Epithelial cell of proximal tubule (primary cell): Measurements from ENCODE around the gene GCK. TPM values are rescaled to one million over a fixed set of nuclear protein-coding genes. Genes with fewer than 3 reads are reported as not detected.

Experiments used
- DNase-seq: peaks from one replicate; pipeline ENCODE4 v3.0.0-alpha.2; 2011; ENCODE audit warnings: low read depth
- H3K4me3 ChIP-seq: 2 replicates; pipeline ENCODE4 v1.5.1; 2011; ENCODE audit warnings: low read depth, mild to moderate bottlenecking, low read length
- total RNA-seq: library from RNA; depleted of rRNA; stranded (reverse); fragments of >200 nt; gene quantifications from 2 replicates; pipeline ENCODE4 v1.2.3, GENCODE V29; 2015
- TF ChIP-seq, protein P1 (sequence below): conservative IDR thresholded peaks from 2 replicates; pipeline ENCODE4 v1.5.1; 2012; ENCODE audit warnings: low read depth, mild to moderate bottlenecking, low read length

The GCK gene
- total RNA-seq, 1 donor from 2014 or later: 1.0 TPM

DNA sequence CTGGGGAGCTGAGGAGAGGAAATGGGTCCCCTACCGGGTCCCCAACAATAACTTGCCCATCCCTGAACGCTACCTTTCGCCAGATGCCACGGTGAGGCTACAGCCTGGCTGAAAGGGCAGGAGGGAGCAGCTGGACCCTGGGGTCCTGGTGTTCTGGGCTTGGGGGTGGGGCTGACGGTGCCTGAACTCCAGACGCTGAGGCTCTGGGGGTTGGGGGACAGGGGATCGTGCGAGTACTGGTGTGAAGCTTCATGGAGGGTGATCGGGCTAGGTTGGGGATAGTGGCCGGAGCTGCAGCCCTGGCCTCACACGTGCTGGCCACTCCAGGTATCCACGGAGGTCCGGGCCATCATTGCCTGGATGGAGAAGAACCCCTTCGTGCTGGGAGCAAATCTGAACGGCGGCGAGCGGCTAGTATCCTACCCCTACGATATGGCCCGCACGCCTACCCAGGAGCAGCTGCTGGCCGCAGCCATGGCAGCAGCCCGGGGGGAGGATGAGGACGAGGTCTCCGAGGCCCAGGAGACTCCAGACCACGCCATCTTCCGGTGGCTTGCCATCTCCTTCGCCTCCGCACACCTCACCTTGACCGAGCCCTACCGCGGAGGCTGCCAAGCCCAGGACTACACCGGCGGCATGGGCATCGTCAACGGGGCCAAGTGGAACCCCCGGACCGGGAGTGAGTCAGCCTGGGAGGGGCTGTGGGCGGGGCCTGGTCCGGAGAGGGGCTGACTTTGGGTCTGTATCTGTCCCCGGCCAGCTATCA lies 76.8 kb downstream of the GCK start:
- no peak overlapping the region for H3K4me3 ChIP-seq
- DNase-seq: no peak
- TF ChIP-seq, protein P1, sequence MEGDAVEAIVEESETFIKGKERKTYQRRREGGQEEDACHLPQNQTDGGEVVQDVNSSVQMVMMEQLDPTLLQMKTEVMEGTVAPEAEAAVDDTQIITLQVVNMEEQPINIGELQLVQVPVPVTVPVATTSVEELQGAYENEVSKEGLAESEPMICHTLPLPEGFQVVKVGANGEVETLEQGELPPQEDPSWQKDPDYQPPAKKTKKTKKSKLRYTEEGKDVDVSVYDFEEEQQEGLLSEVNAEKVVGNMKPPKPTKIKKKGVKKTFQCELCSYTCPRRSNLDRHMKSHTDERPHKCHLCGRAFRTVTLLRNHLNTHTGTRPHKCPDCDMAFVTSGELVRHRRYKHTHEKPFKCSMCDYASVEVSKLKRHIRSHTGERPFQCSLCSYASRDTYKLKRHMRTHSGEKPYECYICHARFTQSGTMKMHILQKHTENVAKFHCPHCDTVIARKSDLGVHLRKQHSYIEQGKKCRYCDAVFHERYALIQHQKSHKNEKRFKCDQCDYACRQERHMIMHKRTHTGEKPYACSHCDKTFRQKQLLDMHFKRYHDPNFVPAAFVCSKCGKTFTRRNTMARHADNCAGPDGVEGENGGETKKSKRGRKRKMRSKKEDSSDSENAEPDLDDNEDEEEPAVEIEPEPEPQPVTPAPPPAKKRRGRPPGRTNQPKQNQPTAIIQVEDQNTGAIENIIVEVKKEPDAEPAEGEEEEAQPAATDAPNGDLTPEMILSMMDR: no peak

DNA sequence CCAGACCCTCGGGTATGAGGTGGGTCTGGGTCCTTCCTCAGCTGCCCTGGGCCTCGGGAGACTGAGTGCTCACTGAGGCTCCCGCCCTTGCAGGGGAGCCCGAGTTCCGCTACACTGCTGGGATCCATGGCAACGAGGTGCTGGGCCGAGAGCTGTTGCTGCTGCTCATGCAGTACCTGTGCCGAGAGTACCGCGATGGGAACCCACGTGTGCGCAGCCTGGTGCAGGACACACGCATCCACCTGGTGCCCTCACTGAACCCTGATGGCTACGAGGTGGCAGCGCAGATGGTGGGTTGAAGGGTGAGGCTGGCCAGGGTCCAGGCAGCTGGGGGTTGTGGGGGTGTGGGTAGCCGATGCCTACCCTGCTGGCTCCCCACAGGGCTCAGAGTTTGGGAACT lies 77.5 kb downstream of the GCK start:
- no peak for DNase-seq
- TF ChIP-seq, protein P1: no peak
- H3K4me3 ChIP-seq: no peak overlapping the region

DNA sequence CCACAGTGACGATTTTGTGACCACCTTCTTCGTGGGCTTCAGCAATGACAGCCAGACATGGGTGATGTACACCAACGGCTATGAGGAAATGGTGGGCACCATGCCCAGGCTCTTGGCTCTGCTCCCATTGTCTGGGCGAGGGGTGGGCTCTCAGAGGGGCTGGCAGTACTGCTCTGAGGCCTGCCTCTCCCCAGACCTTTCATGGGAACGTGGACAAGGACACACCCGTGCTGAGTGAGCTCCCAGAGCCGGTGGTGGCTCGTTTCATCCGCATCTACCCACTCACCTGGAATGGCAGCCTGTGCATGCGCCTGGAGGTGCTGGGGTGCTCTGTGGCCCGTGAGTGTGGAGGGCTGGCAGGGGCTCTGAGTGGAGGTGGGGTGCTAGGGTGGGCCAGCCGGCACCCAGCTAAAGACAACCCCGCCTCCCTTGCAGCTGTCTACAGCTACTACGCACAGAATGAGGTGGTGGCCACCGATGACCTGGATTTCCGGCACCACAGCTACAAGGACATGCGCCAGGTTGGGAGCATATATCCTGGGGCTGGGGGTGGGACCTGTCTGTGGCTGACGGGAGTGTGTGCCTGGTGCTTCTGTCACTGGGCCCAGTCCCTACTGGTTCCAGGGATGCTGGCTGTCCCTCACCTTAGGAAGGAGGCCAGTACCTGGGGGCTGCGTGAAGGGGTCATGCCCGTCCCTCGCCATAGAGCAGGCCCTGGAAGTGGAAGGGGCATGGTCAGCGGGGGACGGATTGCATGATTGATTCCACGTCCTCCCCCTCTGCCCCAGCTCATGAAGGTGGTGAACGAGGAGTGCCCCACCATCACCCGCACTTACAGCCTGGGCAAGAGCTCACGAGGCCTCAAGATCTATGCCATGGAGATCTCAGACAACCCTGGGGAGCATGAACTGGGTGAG lies 78.3 kb downstream of the GCK start:
- H3K4me3 ChIP-seq: no peak overlapping the region
- TF ChIP-seq, protein P1: no peak
- no peak for DNase-seq

DNA sequence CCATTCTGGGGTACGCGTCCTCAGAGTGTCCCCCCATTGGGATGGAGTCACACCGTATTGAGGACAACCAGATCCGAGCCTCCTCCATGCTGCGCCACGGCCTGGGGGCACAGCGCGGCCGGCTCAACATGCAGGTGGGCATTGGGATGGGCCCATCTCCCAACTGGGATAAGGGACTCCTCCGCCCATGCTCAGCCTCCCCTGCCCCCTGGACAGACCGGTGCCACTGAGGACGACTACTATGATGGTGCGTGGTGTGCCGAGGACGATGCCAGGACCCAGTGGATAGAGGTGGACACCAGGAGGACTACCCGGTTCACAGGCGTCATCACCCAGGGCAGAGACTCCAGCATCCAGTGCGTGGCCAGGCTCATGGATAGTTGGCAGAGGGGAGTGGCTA lies 79.2 kb downstream of the GCK start:
- TF ChIP-seq, protein P1: no peak
- no peak for DNase-seq
- H3K4me3 ChIP-seq: no peak overlapping the region

DNA sequence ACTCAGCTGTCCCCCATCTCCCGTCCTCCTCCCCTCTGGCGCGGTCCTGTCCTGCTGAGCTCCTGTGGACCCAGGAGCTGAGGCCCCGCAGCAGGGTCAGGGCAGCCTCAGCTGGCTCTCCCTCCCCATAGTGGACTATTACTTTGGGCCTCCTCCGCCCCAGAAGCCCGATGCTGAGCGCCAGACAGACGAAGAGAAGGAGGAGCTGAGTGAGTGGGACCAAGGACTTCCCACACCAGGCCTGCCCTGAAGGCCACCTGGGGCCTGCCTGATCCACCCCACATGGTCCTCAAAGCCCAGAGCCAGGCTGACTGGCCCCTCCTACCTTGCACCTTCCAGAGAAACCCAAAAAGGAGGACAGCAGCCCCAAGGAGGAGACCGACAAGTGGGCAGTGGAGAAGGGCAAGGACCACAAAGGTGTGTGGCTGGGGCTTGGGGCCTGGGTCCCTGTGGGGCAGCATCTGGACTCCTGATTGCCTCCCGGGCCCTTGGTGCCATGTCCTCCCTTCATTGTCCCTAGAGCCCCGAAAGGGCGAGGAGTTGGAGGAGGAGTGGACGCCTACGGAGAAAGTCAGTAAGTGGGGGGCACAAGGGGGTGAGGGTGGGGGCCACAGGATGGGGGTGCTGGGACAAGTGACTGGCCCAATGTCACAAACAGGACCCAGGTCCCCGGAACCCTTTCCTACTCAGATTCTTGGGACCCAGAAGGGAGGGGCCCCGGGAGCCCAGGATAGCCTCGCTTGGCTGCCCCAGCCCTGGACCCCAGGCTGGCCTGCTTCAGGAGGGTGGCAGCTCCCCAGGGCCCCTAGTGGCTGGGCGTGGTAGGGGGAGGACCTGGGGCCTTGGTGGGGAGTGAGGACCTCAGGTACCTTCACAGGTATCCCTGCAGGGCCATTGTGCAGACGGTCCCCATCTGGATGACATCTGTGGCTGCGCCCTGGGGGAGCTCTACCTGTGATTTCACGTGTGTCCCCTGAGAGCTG lies 80.2 kb downstream of the GCK start:
- TF ChIP-seq, protein P1: peak; percentile 3
- no peak for DNase-seq
- H3K4me3 ChIP-seq: no peak overlapping the region

DNA sequence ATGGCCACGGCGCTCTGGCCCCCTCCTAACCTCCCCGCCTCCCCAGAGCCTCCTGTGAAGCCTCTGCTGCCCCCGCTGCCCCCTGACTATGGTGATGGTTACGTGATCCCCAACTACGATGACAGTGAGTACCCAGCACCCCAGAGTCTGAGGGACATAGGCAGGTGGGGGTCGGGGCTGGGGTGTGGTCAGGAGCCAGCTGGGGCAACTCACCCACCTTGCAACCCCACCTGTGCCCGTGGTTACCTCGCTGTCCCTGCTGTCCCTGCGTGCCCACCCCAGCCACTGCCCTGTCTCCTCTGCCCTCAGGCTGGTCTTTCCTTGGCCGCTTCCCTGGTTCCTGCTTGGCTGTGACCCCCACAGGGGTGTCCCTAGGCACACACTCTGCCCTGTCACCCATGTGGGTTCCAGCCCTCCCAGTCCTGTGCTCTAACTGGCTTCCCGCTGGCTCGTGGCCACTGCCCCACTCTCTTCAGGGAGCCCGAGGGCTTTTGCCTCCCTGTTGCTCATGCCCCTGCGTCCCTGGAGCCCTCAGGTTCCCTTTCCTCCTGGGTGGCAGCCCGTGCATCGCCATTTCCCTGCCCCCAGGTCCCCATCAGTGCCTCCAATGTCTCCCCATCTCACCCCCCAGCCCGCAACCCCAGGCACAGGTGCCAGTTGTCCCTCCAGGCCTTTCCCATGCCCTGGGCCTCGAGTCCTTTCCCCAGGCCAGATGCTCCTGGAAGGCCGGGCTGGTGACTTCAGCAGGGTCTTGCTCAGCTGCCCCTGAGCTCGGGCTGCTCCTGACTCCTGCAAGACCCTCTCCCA lies 81.1 kb downstream of the GCK start:
- DNase-seq: no peak
- no peak overlapping the region for H3K4me3 ChIP-seq
- TF ChIP-seq, protein P1: no peak
